GM18498 (cell line): Measurements from ENCODE around the gene ELANE.

Experiments used
- ATAC-seq: cut with Tn5 transposase; IDR thresholded peaks from one replicate; pipeline ENCODE4 v1.9.1; 2021; ENCODE audit warnings: mild to moderate bottlenecking, moderate library complexity; ENCODE audit not compliant: unreplicated experiment

The ELANE gene

GRCh38 chr19:892894-893689, 41.0 kb downstream of the ELANE start, which contains the start of the genes MED16 and RNU6-9:
TSS of gene MED16 (minus strand) at chr19:893187. CDS start at chr19:891131, 2,056 bp downstream.
TSS of gene RNU6-9 (plus strand) at chr19:893484.
- peak; percentile 87 for ATAC-seq

GRCh38 chr19:896434-896833, 44.3 kb downstream of the ELANE start:
- no peak for ATAC-seq

GRCh38 chr19:896999-897398, 44.9 kb downstream of the ELANE start:
- no peak for ATAC-seq

- no peak for ATAC-seq
Observed at GRCh38 chr19:897442-898039, 45.4 kb downstream of the ELANE start.

GRCh38 chr19:898663-899062, 46.6 kb downstream of the ELANE start:
- no peak for ATAC-seq

GRCh38 chr19:899336-900042, 47.4 kb downstream of the ELANE start:
- ATAC-seq: no peak

- no peak for ATAC-seq
Observed at GRCh38 chr19:900043-900301, 47.9 kb downstream of the ELANE start.

- ATAC-seq: no peak
Observed at GRCh38 chr19:900302-901111, 48.4 kb downstream of the ELANE start.

GRCh38 chr19:901216-902092, 49.4 kb downstream of the ELANE start:
- ATAC-seq: no peak

- ATAC-seq: no peak
Observed at GRCh38 chr19:902093-902370, 49.9 kb downstream of the ELANE start.

GRCh38 chr19:902446-903226, 50.5 kb downstream of the ELANE start:
- ATAC-seq: no peak

- ATAC-seq: no peak
Observed at GRCh38 chr19:903266-903797, 51.2 kb downstream of the ELANE start.

GRCh38 chr19:904545-904944, 52.4 kb downstream of the ELANE start:
- no peak for ATAC-seq
